Stimulated activated CD8-positive, alpha-beta memory T cell treated with anti-CD3 and anti-CD28 coated beads, Interleukin-12 subunit alpha, Interleukin-12 subunit beta, amount 100 ng/mL, for 24 hours (primary cell): ENCODE measurements around the gene IL17RC.
"Not testable (repeated sequence)": the region's sequence is repeated elsewhere in the genome, so short reads cannot be mapped to it uniquely, and the experiment has no call there.

Experiments
- DNase-seq: peaks from one replicate; pipeline ENCODE4 v3.0.0-alpha.2; 2020; ENCODE audit errors: extremely low read depth

IL17RC gene

DNA sequence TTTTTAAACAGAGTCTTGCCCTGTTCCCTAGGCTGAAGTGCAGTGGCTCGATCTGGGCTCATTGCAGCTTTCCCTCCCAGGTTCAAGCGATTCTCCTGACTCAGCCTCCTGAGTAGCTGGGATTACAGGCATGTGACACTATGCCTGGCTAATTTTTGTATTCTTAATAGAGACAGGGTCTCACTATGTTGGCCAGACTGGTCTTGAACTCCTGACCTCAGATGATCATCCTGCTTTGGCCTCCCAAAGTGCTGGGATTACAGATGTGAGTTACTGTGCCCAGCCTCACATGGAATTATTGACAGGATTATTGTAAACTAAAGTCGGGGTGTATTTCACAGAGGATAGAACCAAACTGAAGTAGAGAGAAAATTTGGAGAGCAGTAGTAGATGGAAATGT is 21.2 kb upstream of the IL17RC start:
- not testable (repeated sequence) for DNase-seq

DNA sequence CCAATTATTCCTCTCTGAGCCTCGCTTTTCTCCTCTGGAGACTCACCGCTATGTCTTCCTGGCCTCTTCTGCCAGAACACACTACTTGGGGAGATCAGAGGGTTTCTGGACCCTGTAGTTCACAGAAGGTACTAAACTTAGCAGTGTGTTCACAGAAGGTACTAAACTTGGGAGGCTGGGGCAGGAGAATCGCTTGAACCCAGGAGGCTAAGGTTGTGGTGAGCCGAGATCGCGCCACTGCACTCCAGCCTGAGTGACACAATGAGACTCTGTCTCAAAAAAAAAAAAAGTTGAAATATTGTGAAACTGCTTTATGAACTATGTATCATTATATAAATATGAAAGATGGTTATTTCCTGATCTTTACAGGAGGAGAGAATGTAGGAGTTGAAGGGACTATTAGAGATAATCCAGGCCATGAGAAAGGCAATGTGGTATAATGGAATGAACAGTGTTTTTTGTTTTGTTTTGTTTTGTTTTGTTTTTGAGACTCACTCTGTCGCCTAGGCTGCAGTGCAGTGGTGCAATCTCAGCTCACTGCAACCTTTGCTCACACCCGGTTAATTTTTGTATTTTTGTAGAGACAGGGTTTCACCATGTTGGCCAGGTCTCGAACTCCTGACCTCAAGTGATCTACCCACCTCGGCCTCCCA is 20.0 kb upstream of the IL17RC start:
- not testable (repeated sequence) for DNase-seq

DNA sequence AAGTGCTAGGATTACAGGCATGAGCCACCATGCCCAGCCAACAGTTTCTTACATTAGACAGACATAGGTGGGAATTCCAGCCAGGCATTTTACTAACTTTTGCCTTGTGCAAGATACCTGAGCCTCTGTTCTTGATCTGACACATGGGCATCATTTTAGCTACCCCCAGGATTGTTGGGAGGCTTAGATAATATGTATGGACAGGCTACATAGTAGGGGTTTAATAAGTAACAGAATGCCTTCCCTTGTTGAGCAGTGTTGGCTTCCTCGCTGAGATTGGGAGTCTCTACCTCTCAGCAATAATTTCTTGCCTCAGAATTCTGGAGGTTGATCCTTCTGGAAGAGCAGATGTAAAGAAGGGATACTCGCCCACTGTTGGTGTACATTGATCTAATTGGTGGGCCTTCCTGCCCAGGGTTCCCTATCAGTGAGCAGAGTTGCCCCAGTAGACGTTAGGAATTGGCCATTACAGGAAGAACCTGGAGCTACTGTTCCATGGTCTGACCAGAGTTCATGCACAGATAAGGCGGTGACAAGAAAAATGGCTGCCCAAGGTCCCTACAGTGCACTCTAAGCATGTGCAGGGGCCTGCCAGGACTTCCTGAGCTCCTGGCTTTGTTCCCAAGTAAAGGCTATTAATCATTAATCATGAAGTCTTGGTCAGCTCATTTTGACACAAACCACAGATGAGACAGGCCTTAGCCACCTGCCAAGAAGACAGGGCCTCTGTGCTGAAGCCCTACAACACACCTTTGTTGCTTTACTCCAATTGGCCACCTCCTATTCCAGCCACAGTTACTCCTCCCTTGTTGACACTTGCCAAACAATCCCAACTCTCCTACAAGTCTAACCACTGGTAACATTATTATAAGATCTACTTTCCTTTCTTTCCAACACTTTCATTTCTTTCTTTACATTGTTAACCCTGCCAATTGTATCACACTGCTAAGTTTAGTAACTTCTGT is 19.2 kb upstream of the IL17RC start:
- no peak for DNase-seq

DNA sequence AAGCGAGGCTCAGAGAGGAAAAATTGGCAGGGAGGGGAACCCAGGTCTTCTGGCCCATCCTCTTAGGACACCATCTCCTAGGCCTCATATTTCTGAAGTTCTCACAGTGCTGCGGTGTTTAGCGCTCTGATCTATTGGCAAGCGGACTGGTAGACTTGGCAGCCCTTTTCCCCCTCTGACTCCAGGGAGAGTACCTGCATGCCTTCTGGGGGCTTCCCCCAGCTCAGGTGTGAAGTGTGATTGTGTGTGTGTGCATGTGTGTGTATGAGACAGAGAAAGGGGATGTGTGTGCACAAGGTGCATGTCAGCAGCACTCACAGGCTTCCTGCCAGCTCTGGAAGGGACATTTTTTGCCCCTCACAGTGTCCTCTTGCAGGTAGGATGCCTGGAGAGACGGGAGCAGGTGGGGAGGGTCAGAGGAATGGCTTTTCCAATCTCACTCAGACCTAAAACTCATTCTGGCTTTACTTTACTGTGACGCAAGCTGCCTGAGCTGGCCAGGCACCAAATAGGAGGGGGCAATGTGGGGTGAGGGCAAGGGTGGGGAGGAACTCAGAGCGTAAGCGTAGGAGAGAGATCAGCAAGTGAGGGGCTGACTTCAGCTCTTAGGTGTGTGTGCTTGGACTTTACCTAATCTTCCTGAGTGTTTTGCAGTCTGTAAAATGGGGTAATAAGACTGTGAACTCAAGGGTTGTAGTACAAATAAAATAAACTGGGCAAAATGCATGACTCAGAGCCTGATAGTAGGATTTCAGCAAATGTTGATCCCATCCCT is 18.2 kb upstream of the IL17RC start:
- DNase-seq: no peak

DNA sequence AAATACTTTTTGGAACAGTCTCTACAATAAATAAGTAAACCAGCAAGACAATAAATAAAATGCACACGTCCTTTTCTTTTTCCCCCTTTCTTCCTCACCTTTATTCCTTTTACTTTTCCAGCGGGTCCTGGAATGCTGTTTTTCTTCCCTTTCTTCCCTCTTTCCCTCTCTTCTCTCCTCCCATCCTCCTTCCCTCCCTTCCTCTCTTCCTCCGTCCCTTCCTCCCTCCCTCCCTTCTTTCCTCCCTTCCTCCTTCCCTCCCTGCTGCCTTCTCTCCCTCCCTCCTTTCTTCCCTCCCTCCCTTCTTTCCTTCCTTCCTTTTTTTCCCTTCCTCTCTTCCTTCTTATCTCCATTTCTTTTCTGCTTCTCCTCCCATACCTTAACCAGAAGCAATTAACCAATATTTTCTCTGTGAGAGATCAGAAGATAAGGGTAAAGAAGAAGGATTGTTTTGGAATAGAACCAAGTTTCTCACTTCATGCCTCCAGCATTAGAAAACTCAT is 17.6 kb upstream of the IL17RC start:
- no peak for DNase-seq

DNA sequence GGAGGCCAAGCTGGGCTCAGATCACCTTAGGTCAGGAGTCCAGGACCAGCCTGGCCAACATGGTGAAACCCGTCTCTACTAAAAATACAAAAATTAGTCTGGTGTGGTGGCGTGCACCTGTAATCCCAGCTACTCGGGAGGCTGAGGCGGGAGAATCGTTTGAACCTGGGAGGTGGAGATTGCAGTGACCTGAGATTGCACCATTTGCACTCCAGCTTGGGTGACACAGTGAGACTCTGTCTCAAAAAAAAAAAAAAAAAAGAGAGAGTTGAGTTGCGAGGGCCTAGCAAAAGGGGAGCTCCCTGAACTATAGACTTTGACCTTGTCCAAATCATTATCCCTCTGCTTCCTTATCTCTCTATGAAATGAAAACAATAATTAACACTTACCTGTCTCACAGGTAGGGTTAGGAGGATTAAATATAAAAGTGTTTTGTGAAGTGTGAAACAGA is 15.9 kb upstream of the IL17RC start:
- DNase-seq: not testable (repeated sequence)

DNA sequence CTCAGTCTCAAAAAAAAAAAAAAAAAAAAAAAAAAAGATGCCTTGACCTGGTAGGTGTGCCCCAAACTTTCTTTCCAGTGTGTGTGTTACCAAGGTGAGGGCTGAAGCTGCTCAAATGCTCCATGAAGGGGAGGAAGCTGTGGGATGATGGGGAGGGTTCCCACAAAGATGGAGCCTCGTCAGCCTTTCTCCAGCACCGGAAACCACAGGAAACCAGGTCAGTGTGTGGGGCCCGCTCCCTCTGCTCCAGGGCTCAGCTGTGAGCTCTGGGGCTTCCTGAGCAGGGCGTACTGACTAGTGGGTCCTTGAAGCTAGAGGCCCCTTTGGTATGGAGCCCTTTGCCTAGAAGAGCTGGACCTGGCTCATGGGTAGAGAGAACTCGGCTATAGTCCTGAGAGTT is 14.9 kb upstream of the IL17RC start:
- no peak for DNase-seq

DNA sequence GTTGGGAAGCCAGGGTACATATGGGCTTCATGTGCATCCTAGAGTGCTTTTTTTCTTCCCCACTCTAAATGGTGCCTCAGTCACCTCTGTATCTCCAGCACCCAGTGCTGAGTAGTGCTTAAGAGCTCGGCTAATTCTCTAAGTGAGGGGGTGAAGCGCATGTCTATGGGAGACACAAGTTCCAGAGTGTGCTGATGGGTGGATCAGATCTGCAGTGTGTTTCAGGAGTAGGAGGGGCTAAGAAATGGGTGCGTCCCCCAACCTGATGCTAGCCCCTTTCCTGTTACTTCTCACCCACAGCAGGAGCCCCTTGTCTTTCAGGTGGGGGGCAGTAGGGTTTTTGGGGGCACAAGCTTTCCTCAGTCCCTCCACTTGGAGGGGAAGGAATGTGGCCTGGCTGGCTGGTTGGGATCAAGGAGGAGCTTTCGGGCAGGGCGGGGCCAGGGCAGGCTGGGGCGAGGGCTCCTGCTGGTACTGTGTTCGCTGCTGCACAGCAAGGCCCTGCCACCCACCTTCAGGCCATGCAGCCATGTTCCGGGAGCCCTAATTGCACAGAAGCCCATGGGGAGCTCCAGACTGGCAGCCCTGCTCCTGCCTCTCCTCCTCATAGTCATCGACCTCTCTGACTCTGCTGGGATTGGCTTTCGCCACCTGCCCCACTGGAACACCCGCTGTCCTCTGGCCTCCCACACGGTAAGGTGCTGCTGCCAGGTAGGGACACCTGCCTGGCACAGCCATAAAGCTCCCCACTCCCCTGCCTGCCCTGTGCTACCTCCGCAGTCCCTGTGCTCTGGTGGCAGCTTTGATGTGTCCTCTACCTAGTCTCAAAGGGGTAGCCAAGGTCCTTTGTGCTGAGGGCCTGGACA is 14.3 kb upstream of the IL17RC start, which contains the start of gene IL17RE:
TSS of gene IL17RE (plus strand) at position 477 of the 866 bp plus-strand sequence. CDS start at position 562, 85 bp downstream.
- no peak for DNase-seq

DNA sequence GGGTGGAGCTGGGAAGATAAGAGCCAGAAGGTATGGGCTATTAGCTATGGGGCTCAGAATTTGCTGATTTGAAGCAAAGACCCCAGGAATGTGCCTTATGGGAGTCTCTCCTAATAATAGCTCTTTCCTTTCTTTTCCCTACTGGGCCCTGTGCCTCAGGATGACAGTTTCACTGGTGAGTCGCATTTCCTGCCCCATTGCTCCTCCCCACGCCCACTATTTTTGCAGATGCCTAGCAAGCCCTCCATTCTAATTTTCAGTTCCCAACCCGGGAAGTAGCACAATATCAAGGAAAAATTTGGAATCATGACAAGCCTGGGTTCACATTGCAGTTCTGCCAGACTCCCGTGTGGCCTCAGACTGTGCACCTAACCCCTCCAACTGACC is 13.7 kb upstream of the IL17RC start:
- DNase-seq: no peak

DNA sequence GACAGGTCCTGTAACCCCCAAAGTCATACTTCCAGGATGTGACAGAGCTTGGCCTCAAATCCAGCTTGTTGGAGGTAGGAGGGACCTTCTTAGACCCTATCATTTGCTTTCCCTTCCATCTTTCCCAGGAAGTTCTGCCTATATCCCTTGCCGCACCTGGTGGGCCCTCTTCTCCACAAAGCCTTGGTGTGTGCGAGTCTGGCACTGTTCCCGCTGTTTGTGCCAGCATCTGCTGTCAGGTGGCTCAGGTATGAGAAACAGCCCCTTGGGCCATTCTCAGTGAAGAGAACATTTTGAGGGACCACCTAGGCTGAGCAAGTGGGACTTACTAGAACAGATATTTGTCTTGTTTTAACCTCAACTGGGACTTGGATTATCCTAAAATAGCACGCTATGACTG is 13.0 kb upstream of the IL17RC start:
- no peak for DNase-seq

DNA sequence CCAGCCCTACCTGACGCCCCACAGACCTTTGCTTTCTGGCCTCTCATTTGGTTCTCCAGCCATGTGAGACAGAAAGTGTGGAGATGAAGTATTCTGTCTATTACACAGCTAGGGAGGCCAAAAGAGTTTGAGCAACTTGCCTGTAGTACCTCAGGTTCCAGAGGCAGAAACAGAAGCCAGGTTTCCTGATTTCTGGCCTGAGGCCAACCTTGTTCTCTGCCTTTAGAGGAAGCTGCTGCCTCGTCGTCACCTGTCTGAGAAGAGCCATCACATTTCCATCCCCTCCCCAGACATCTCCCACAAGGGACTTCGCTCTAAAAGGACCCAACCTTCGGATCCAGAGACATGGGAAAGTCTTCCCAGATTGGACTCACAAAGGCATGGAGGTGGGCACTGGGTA is 10.4 kb upstream of the IL17RC start:
- no peak for DNase-seq

DNA sequence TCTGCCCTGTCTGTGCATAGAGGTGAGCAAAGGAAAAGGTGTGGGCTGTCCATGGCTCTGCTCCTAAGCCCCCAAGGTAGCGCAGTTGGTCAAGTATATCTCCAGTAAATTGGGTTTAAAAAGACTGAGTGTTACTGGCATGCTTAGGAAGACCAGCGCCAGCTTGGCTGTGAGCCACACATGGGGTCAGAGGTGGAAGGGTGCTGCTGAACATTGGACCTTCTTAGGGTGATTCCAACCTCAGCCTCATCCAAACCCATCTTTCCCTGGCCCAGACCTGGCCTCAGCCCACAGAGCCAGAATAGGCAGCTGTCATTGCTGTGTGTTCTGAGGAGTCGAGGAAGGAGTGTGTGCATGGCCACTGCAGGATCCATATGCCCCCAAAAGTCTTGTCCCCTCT is 8.6 kb upstream of the IL17RC start:
- DNase-seq: no peak

DNA sequence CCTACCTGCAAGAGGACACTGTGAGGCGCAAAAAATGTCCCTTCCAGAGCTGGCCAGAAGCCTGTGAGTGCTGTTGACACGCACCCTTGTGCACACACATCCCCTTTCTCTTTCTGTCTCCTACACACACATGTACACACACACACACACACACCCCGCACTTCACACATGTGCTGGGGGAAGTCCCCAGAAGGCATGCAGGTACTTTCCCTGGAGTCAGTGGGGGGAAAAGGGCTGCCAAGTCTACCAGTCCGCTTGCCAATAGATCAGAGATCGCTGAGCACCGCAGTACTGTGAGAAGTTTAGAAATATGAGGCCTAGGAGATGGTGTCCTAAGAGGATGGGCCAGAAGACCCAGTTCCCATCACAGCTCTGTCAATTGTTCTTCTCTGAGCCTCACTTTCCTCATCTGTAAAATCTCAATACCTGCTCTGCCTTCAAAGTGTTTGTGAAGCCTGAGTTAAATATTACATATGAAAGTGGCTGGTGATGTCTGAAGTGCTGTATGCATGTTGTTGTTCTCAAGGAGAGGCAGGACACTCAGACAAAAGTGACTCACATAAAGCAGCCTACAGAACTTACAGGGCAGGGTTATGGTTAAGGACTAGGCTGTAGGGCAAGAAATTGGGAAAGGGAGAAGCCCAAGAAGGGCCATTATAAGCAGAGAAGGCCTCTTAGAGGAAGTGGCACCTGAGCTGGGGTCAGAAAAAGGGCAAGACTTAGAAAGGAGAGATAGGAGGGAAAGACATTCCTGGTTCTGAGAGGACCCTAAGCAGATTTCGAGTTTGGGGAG is 7.5 kb upstream of the IL17RC start:
- no peak for DNase-seq

DNA sequence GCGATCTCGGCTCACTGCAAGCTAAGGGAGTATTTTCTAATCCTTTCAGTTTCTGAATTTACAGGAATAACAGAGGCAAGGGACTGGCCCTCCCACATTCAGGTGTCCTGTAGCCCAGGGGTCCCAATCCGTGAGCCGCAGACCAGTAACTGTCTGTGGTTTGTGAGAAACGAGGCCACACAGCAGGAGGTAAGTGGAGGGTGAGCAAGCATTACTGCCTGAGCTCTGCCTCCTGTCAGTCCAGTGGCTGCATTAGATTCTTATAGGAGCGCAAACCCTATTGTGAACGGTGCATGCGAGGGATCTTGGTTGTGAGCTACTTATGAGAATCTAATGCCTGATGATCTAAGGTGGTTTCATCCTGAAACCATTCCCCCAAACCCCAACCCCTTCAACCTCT is 5.0 kb upstream of the IL17RC start:
- no peak for DNase-seq

DNA sequence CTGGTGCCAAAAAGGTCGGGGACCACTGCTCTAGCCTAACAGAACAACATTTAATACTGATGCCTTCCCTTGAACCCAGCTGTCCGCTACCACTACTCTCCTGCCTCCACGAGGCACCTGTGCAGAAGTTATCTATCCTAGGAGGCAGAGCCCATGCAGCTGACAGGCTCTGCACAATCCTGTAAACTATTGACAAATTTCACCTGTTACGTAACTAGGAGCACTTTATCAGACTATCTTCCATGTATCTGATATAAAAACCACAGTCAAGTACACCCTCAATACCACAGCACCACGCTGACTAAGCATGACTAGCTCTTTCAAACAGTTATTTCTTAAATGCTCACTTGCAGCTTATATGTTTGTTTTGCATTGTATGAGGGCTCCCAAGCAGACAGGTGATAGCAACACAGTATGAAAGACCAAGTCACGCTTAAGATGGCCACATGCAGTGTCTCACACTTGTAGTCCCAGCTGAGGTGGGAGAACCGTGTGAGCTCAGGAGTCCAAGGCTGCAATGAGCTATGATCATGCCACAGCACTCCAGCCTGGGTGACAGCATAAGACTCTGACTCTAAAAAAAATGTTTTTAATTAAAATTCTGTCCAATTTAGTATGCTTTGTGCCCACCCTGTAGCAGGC is 4.5 kb upstream of the IL17RC start:
- no peak for DNase-seq

DNA sequence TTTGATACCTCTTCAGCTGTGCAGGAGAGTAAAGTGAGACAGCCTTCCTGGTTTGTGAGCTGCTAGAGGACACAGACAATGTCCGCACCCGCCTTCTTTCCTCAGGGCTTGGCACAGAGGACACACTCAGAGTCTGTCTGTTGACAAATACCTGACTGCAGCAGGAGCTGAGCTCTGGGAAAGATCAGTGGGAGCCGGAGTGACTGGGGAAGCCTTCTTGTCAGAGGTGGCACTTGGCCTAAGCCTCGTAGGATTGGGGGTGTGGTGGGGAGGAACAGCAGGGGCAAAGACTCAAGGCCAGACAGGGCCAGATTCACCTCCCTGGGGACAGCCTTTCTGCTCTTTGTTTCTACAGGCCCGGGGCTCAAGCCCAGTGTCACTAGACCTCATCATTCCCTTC is 3.3 kb upstream of the IL17RC start:
- no peak for DNase-seq

DNA sequence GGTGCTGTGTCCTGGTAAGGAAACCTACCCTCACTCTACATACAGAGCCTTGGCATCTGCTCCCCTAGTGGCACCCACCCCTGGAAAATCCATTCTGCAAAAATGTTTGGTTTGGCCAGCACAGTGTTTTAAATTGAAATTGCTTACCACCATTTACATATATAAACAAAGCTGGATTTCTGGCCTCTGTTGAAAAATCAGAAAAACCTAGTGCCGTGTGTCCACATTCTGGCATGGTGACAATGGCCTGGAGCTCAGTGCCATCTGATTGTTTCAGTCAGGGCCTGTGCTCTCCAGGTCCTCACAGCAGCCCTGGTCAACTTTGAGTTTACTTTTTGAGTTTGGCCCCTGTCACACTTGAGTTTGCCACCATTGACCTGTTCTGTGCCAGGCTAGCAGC is 2.9 kb upstream of the IL17RC start:
- DNase-seq: no peak

DNA sequence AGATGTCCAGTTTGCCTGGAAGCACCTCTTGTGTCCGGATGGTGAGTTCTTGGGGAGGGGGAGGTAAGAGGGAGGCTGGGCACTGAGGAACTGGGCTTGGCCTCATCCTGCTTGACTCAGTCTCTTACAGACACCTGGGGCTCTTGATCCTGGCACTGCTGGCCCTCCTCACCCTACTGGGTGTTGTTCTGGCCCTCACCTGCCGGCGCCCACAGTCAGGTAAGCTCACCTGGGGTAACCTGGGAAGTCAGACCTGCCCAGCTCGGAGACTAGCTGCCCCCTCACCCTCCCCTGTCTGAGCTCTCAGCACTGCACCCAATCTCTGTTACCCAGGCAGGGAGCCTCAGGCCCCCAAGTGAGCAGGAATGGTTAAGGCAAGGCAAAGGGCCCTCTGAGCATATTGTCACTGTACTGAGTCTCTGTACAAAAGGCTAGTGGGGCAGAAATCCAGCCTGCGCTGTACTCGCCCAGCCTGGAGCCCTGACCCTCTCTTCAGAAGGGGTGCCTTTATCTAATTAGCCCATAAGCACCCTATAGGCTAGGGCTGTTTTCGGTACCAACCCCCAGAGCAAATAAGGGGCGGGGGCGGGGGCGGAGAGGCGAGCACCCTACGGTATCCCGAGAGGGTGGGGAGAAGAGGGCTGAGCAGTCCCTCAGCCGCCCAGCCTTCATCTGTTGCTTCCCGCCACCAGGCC is 2.2 kb upstream of the IL17RC start:
- no peak for DNase-seq
